Activated naive CD4-positive, alpha-beta T cell treated with anti-CD3 and anti-CD28 coated beads, Interleukin-2, amount 50 U/mL, for 16 hours (primary cell): ENCODE results near the gene MBLAC1.
"Not testable (repeated sequence)": the region's sequence is repeated elsewhere in the genome, so short reads cannot be mapped to it uniquely, and the experiment has no call there.

Experiments
- DNase-seq: peaks from one replicate; pipeline ENCODE4 v3.0.0-alpha.2; 2020

Gene MBLAC1

GRCh38 chr7:100124301-100125230 lies 2.2 kb upstream of the MBLAC1 start:
- no peak for DNase-seq

- no peak for DNase-seq
These were observed 382 bp upstream of the MBLAC1 start for GRCh38 chr7:100126239-100126930.

- peak; percentile 26 for DNase-seq
These were observed 1.3 kb downstream of the MBLAC1 start for GRCh38 chr7:100127866-100128636.

GRCh38 chr7:100128637-100128963 lies 1.8 kb downstream of the MBLAC1 start:
- no peak for DNase-seq

- DNase-seq: not testable (repeated sequence)
These were observed 3.4 kb downstream of the MBLAC1 start for GRCh38 chr7:100130220-100130607.

GRCh38 chr7:100130608-100131453 lies 4.1 kb downstream of the MBLAC1 start:
- DNase-seq: peak; percentile 85

GRCh38 chr7:100132126-100132525 lies 5.4 kb downstream of the MBLAC1 start:
- DNase-seq: no peak

- DNase-seq: peak; percentile 69
These were observed 6.0 kb downstream of the MBLAC1 start for GRCh38 chr7:100132697-100133151.

- DNase-seq: no peak
These were observed 11.3 kb downstream of the MBLAC1 start for GRCh38 chr7:100137851-100138760.

- no peak for DNase-seq
These were observed 14.8 kb downstream of the MBLAC1 start for GRCh38 chr7:100141555-100141949.

GRCh38 chr7:100142461-100142860 lies 15.7 kb downstream of the MBLAC1 start:
- DNase-seq: no peak

GRCh38 chr7:100146350-100146749 lies 19.6 kb downstream of the MBLAC1 start:
- not testable (repeated sequence) for DNase-seq

GRCh38 chr7:100147278-100147677 lies 20.5 kb downstream of the MBLAC1 start:
- DNase-seq: no peak

GRCh38 chr7:100148225-100148558 lies 21.4 kb downstream of the MBLAC1 start:
- DNase-seq: no peak

- peak; percentile 98 for DNase-seq
These were observed 22.0 kb downstream of the MBLAC1 start, which contains the start of gene LAMTOR4 for GRCh38 chr7:100148559-100149328. TSS of gene LAMTOR4 (plus strand) at chr7:100148918. CDS start at chr7:100148973, 55 bp downstream.

GRCh38 chr7:100152404-100152803 lies 25.6 kb downstream of the MBLAC1 start:
- DNase-seq: no peak

- DNase-seq: no peak
These were observed 26.3 kb downstream of the MBLAC1 start for GRCh38 chr7:100152937-100153666.

GRCh38 chr7:100153708-100154535 lies 27.2 kb downstream of the MBLAC1 start:
- DNase-seq: no peak
